Neural cell (in vitro differentiated cells): ENCODE measurements around the gene PIP5K1B. TPM values are rescaled to one million over a fixed set of nuclear protein-coding genes. Genes with fewer than 3 reads are reported as not detected.

Source experiments
- H2AFZ ChIP-seq: fragments of 200-600, 300-800 bp; sonication (generic), shearing (Covaris generic); 2 replicates; pipeline ENCODE4 v1.6.0; 2014; ENCODE audit warnings: low read depth, mild to moderate bottlenecking, antibody characterized with exemption, low read length, moderate library complexity
- H3F3A ChIP-seq: fragments of 200-600 bp; shearing (Covaris generic); 2 replicates; pipeline ENCODE4 v1.6.1; 2016; ENCODE audit warnings: mild to moderate bottlenecking, moderate library complexity, mixed read lengths, antibody characterized with exemption, low read length; ENCODE audit not compliant: insufficient read depth, poor library complexity, severe bottlenecking
- H3K27ac ChIP-seq: fragments of 200-600, 300-800 bp; sonication (generic), shearing (Covaris generic); 2 replicates; pipeline ENCODE4 v1.5.1; 2014; ENCODE audit warnings: mild to moderate bottlenecking, low read length, moderate library complexity
- H3K27me3 ChIP-seq: fragments of 300-800, 200-600 bp; sonication (generic), shearing (Covaris generic); 2 replicates; pipeline ENCODE4 v1.6.0; 2014; ENCODE audit warnings: mild to moderate bottlenecking, low read depth, low read length, moderate library complexity; ENCODE audit not compliant: insufficient read depth
- H3K36me3 ChIP-seq: fragments of 300-800, 200-600 bp; sonication (generic), shearing (Covaris generic); 2 replicates; pipeline ENCODE4 v1.5.1; 2014; ENCODE audit warnings: mild to moderate bottlenecking, antibody characterized with exemption, low read length, moderate library complexity; ENCODE audit not compliant: insufficient read depth
- H3K4me2 ChIP-seq: fragments of 300-800, 200-600 bp; sonication (generic), shearing (Covaris generic); 2 replicates; pipeline ENCODE4 v1.6.0; 2014; ENCODE audit warnings: mild to moderate bottlenecking, low read length
- H3K4me3 ChIP-seq: fragments of 300-800, 200-600 bp; sonication (generic), shearing (Covaris generic); 2 replicates; pipeline ENCODE4 v1.5.1; 2014; ENCODE audit warnings: mild to moderate bottlenecking, low read length, moderate library complexity
- H3K79me2 ChIP-seq: fragments of 200-600 bp; shearing (Covaris generic); replicated peaks from 2 replicates; pipeline ENCODE4 v1.6.0; 2014; ENCODE audit warnings: mild to moderate bottlenecking, low read length, moderate library complexity; ENCODE audit not compliant: insufficient read depth
- H3K9ac ChIP-seq: fragments of 300-800, 200-600 bp; sonication (generic), shearing (Covaris generic); 2 replicates; pipeline ENCODE4 v1.6.1; 2016; ENCODE audit warnings: mild to moderate bottlenecking, low read length, mixed read lengths
- H3K9me2 ChIP-seq: fragments of 200-600 bp; shearing (Covaris generic); 2 replicates; pipeline ENCODE4 v1.6.1; 2016; ENCODE audit warnings: mild to moderate bottlenecking, low read length, mixed read lengths; ENCODE audit not compliant: insufficient read depth
- H3K9me3 ChIP-seq: fragments of 200-600, 300-800 bp; sonication (generic), shearing (Covaris generic); 2 replicates; pipeline ENCODE4 v1.6.1; 2016; ENCODE audit warnings: mild to moderate bottlenecking, mixed run types, low read length, moderate library complexity, mixed read lengths
- H4K20me1 ChIP-seq: fragments of 200-600 bp; shearing (Covaris generic); 2 replicates; pipeline ENCODE4 v1.6.1; 2016; ENCODE audit warnings: mild to moderate bottlenecking, mixed run types; ENCODE audit not compliant: insufficient read depth
- CTCF ChIP-seq: fragments of 450-650 bp; IDR thresholded peaks from 2 replicates; pipeline ENCODE4 v1.5.1; 2014; ENCODE audit warnings: antibody characterized with exemption, mild to moderate bottlenecking, moderate library complexity; ENCODE audit not compliant: poor library complexity, severe bottlenecking
- EP300 ChIP-seq: fragments of 450-650 bp; conservative IDR thresholded peaks from 2 replicates; pipeline ENCODE4 v1.6.1; 2014; ENCODE audit warnings: antibody characterized with exemption, mild to moderate bottlenecking, moderate library complexity; ENCODE audit not compliant: poor library complexity, severe bottlenecking
- EZH2 ChIP-seq: fragments of 200-600, 300-800 bp; shearing (Covaris generic), sonication (generic); IDR thresholded peaks from 2 replicates; pipeline ENCODE4 v1.6.1; 2014; ENCODE audit warnings: antibody characterized with exemption, low read length, borderline replicate concordance, mild to moderate bottlenecking; ENCODE audit not compliant: insufficient read depth, poor library complexity, severe bottlenecking
- MXI1 ChIP-seq: fragments of 450-650 bp; conservative IDR thresholded peaks from 2 replicates; pipeline ENCODE4 v1.6.1; 2014; ENCODE audit warnings: antibody characterized with exemption, mild to moderate bottlenecking; ENCODE audit not compliant: poor library complexity, severe bottlenecking
- POLR2AphosphoS5 ChIP-seq: IDR thresholded peaks from 2 replicates; pipeline ENCODE4 v1.6.1; 2012
- RAD21 ChIP-seq: fragments of 450-650 bp; conservative IDR thresholded peaks from 2 replicates; pipeline ENCODE4 v1.6.1; 2014; ENCODE audit warnings: antibody characterized with exemption, mild to moderate bottlenecking, moderate library complexity
- SMC3 ChIP-seq: fragments of 450-650 bp; conservative IDR thresholded peaks from 2 replicates; pipeline ENCODE4 v1.6.1; 2014; ENCODE audit warnings: antibody characterized with exemption, mild to moderate bottlenecking, moderate library complexity; ENCODE audit not compliant: poor library complexity
- TAF1 ChIP-seq: IDR thresholded peaks from 2 replicates; pipeline ENCODE4 v1.6.1; 2012; ENCODE audit warnings: low read depth
- polyA plus RNA-seq: library from polyadenylated mRNA; depleted of rRNA; stranded (reverse); fragments of >200 nt; gene quantifications from 2 replicates; pipeline ENCODE4 v1.2.3, GENCODE V29; 2014
- TF ChIP-seq, protein P1 (sequence below): IDR thresholded peaks from 2 replicates; pipeline ENCODE4 v1.6.1; 2012; ENCODE audit warnings: borderline replicate concordance

Gene PIP5K1B
- polyA plus RNA-seq, 1 donor from 2014 or later, result 1.5 TPM

DNA sequence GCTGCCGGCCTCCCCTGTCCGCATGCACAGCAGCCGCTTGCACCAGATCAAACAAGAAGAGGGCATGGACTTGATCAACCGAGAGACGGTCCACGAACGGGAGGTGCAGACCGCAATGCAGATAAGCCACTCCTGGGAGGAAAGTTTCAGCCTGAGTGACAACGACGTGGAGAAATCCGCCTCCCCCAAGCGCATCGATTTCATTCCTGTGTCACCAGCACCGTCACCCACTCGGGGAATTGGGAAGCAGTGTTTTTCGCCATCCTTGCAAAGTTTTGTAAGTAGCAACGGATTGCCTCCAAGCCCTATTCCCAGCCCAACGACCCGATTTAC, 75.3 kb downstream of the PIP5K1B start:
- H3K27ac ChIP-seq, result peak overlapping the region; percentile 94
- no peaks in the 10 kb centered on the region for H3F3A ChIP-seq
- no peaks in the 10 kb centered on the region for H3K27me3 ChIP-seq
- peak overlapping the region; percentile 79 for H3K4me2 ChIP-seq
- H2AFZ ChIP-seq, result peak overlapping the region; percentile 97
- no peaks in the 10 kb centered on the region for H4K20me1 ChIP-seq
- no peaks in the 10 kb centered on the region for H3K9me2 ChIP-seq
- peaks cover 28% of the 10 kb centered on the region for H3K79me2 ChIP-seq
- H3K9ac ChIP-seq, result peak overlapping the region; percentile 86
- H3K4me3 ChIP-seq, result peak overlapping the region; percentile 70
- no peaks in the 10 kb centered on the region for H3K36me3 ChIP-seq
- H3K9me3 ChIP-seq, result no peaks in the 10 kb centered on the region
- TF ChIP-seq CTCF (peak; percentile 13), TAF1 (no peak), SMC3 (peak; percentile 41), EZH2 (no peak), RAD21 (no peak), MXI1 (peak; percentile 48)
- TF ChIP-seq, protein P1, sequence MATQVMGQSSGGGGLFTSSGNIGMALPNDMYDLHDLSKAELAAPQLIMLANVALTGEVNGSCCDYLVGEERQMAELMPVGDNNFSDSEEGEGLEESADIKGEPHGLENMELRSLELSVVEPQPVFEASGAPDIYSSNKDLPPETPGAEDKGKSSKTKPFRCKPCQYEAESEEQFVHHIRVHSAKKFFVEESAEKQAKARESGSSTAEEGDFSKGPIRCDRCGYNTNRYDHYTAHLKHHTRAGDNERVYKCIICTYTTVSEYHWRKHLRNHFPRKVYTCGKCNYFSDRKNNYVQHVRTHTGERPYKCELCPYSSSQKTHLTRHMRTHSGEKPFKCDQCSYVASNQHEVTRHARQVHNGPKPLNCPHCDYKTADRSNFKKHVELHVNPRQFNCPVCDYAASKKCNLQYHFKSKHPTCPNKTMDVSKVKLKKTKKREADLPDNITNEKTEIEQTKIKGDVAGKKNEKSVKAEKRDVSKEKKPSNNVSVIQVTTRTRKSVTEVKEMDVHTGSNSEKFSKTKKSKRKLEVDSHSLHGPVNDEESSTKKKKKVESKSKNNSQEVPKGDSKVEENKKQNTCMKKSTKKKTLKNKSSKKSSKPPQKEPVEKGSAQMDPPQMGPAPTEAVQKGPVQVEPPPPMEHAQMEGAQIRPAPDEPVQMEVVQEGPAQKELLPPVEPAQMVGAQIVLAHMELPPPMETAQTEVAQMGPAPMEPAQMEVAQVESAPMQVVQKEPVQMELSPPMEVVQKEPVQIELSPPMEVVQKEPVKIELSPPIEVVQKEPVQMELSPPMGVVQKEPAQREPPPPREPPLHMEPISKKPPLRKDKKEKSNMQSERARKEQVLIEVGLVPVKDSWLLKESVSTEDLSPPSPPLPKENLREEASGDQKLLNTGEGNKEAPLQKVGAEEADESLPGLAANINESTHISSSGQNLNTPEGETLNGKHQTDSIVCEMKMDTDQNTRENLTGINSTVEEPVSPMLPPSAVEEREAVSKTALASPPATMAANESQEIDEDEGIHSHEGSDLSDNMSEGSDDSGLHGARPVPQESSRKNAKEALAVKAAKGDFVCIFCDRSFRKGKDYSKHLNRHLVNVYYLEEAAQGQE, result no peak

DNA sequence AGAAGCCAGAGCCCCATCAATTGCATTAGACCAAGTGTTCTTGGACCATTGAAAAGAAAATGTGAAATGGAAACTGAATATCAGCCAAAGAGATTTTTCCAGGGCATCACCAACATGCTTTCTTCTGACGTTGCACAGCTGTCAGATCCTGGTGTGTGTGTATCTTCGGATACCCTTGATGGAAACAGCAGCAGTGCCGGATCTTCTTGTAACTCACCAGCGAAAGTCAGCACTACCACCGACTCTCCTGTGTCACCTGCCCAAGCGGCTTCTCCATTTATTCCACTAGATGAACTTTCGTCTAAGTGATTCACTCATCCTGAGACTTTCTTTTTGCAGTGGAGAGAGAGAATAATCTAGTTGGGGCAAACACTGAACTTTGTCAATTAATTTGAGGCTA, 75.7 kb downstream of the PIP5K1B start:
- H3K4me3 ChIP-seq, result peak overlapping the region; percentile 70
- H3F3A ChIP-seq, result no peaks in the 10 kb centered on the region
- no peaks in the 10 kb centered on the region for H3K9me3 ChIP-seq
- peak overlapping the region; percentile 94 for H3K27ac ChIP-seq
- peak overlapping the region; percentile 86 for H3K9ac ChIP-seq
- H3K4me2 ChIP-seq, result peak overlapping the region; percentile 79
- no peaks in the 10 kb centered on the region for H3K9me2 ChIP-seq
- H2AFZ ChIP-seq, result peak overlapping the region; percentile 97
- TF ChIP-seq, protein P1, result no peak
- TF ChIP-seq TAF1 (no peak), EP300 (no peak), POLR2AphosphoS5 (no peak), RAD21 (no peak)
- H3K27me3 ChIP-seq, result no peaks in the 10 kb centered on the region
- no peaks in the 10 kb centered on the region for H4K20me1 ChIP-seq
- H3K79me2 ChIP-seq, result peaks cover 28% of the 10 kb centered on the region
- no peaks in the 10 kb centered on the region for H3K36me3 ChIP-seq
